H1 (cell line): ENCODE data around the gene DCP2. TPM values are rescaled to one million over a fixed set of nuclear protein-coding genes. Genes with fewer than 3 reads are reported as not detected.

Experiments
- CTCF ChIA-PET: fragments of 300-600 bp; sonication (Branson Sonifier 250); formaldehyde crosslinking; loops from one replicate; lab custom pipeline; 2021; ENCODE audit not compliant: partially characterized antibody; lab: Charles Lee
- POLR2A ChIA-PET: fragments of 300-600 bp; sonication (Branson Sonifier 250); formaldehyde crosslinking; loops from one replicate; lab custom pipeline; 2021; ENCODE audit warnings: inconsistent platforms; ENCODE audit not compliant: partially characterized antibody; lab: Charles Lee
- DNase-seq, 2 experiments: peaks; one replicate each; pipeline versions ENCODE4 v3.0.0 to v3.0.0-alpha.2; 2010 to 2022; ENCODE audit warnings: low spot score in 2 of 2, low read depth in 1 of 2, mixed read lengths in 1 of 2
- FAIRE-seq: peaks from 2 replicates; lab custom pipeline; 2011; peaks lifted over from hg19 to GRCh38; lab: Jason Lieb, UNC
- H2AFZ ChIP-seq: 2 replicates; pipeline ENCODE4 v1.8.1; 2012; ENCODE audit warnings: low read length, inconsistent platforms
- H2AK5ac ChIP-seq: 2 replicates; pipeline ENCODE4 v1.6.1; 2013; ENCODE audit warnings: low read depth, low read length
- H2BK120ac ChIP-seq: replicated peaks from 2 replicates; pipeline ENCODE3; 2013; ENCODE audit warnings: low read depth, low read length, inconsistent platforms
- H2BK12ac ChIP-seq: 2 replicates; pipeline ENCODE4 v1.6.1; 2013; ENCODE audit warnings: low read depth, low read length
- H2BK15ac ChIP-seq: 2 replicates; pipeline ENCODE4 v1.6.1; 2013; ENCODE audit warnings: low read length
- H2BK20ac ChIP-seq: 2 replicates; pipeline ENCODE4 v1.6.1; 2013; ENCODE audit warnings: low read length
- H2BK5ac ChIP-seq: 2 replicates; pipeline ENCODE4 v1.6.1; 2013; ENCODE audit warnings: low read depth, low read length
- H3K14ac ChIP-seq: 2 replicates; pipeline ENCODE4 v1.6.1; 2013; ENCODE audit warnings: inconsistent platforms; ENCODE audit not compliant: insufficient read length
- H3K18ac ChIP-seq: 2 replicates; pipeline ENCODE4 v1.6.1; 2013; ENCODE audit warnings: low read length; ENCODE audit errors: extremely low read depth
- H3K23ac ChIP-seq: 2 replicates; pipeline ENCODE4 v1.6.1; 2013; ENCODE audit warnings: inconsistent platforms; ENCODE audit not compliant: insufficient read length
- H3K23me2 ChIP-seq: 2 replicates; pipeline ENCODE4 v1.6.1; 2013; ENCODE audit warnings: low read depth, low read length
- H3K27ac ChIP-seq: 2 replicates; pipeline ENCODE4 v1.6.1; 2011; ENCODE audit warnings: low read depth, low read length, inconsistent platforms
- H3K27me3 ChIP-seq, 4 experiments: replicated peaks in 1 of 4; 1 replicate in 1 of 4; 2 replicates in 3 of 4; pipeline versions ENCODE4 v1.6.1 to v1.8.1; 2011 to 2013; ENCODE audit warnings: low read length in 3 of 4, mild to moderate bottlenecking in 3 of 4, inconsistent platforms in 2 of 4, mixed read lengths in 2 of 4, moderate library complexity in 1 of 4; ENCODE audit not compliant: control insufficient read depth in 3 of 4, insufficient read depth in 3 of 4; ENCODE audit errors: extremely low read depth in 1 of 4
- H3K36me3 ChIP-seq, 4 experiments: 2 replicates each; pipeline versions ENCODE4 v1.6.1 to v1.8.1; 2011 to 2013; ENCODE audit warnings: mild to moderate bottlenecking in 4 of 4, low read length in 3 of 4, moderate library complexity in 2 of 4, control low read depth in 1 of 4, inconsistent platforms in 1 of 4; ENCODE audit not compliant: insufficient read depth in 4 of 4, control insufficient read depth in 2 of 4
- H3K4ac ChIP-seq: replicated peaks from 2 replicates; pipeline ENCODE3; 2013; ENCODE audit warnings: low read length, low read depth, mixed read lengths, inconsistent platforms; ENCODE audit not compliant: insufficient read length
- H3K4me1 ChIP-seq, 4 experiments: replicated peaks in 1 of 4; 1 replicate in 1 of 4; 2 replicates in 3 of 4; pipeline versions ENCODE4 v1.6.1 to v1.8.1; 2011 to 2013; ENCODE audit warnings: low read length in 3 of 4, inconsistent platforms in 2 of 4, mixed read lengths in 1 of 4; ENCODE audit not compliant: insufficient read depth in 4 of 4, control insufficient read depth in 3 of 4
- H3K4me2 ChIP-seq, 2 experiments: 2 replicates each; pipeline versions ENCODE4 v1.6.1 to v1.8.1; 2011 to 2013; ENCODE audit warnings: low read depth in 2 of 2, low read length in 2 of 2, control low read depth in 1 of 2, inconsistent platforms in 1 of 2, mild to moderate bottlenecking in 1 of 2; ENCODE audit not compliant: insufficient read depth in 1 of 2
- H3K4me3 ChIP-seq, 4 experiments: fragments of 200-600, 300-600 bp in 1 of 4; sonication (generic), shearing (Covaris generic), sonication (Bioruptor Twin) in 1 of 4; 2 replicates each; pipeline versions ENCODE4 v1.5.1 to v1.8.1; 2011 to 2016; ENCODE audit warnings: low read length in 4 of 4, low read depth in 3 of 4, control low read depth in 2 of 4, inconsistent platforms in 2 of 4, mild to moderate bottlenecking in 2 of 4, mixed read lengths in 1 of 4, moderate library complexity in 1 of 4; ENCODE audit not compliant: insufficient read depth in 2 of 4; ENCODE audit errors: extremely low read depth in 1 of 4
- H3K56ac ChIP-seq: replicated peaks from 2 replicates; pipeline ENCODE3; 2013; ENCODE audit warnings: low read depth, mild to moderate bottlenecking, mixed read lengths, low read length, inconsistent platforms; ENCODE audit not compliant: insufficient read length
- H3K79me1 ChIP-seq: 2 replicates; pipeline ENCODE4 v1.6.1; 2013; ENCODE audit warnings: low read depth, low read length, control low read depth
- H3K79me2 ChIP-seq, 2 experiments: 2 replicates each; pipeline versions ENCODE4 v1.6.1 to v1.8.1; 2012 to 2013; ENCODE audit warnings: low read length in 2 of 2, mild to moderate bottlenecking in 2 of 2, inconsistent platforms in 1 of 2; ENCODE audit not compliant: insufficient read depth in 2 of 2, control insufficient read depth in 1 of 2
- H3K9ac ChIP-seq, 4 experiments: replicated peaks in 1 of 4; 1 replicate in 1 of 4; 2 replicates in 3 of 4; pipeline versions ENCODE4 v1.6.1 to v1.8.1; 2011 to 2013; ENCODE audit warnings: low read depth in 3 of 4, low read length in 3 of 4, control low read depth in 2 of 4, mild to moderate bottlenecking in 2 of 4, moderate library complexity in 2 of 4, inconsistent platforms in 1 of 4; ENCODE audit errors: extremely low read depth in 1 of 4
- H3K9me3 ChIP-seq, 2 experiments: 2 replicates each; pipeline versions ENCODE4 v1.6.1 to v1.8.1; 2012 to 2013; ENCODE audit warnings: mild to moderate bottlenecking in 2 of 2, moderate library complexity in 2 of 2, control low read depth in 1 of 2, inconsistent platforms in 1 of 2, low read depth in 1 of 2, low read length in 1 of 2, mixed read lengths in 1 of 2; ENCODE audit not compliant: insufficient read depth in 2 of 2
- H4K20me1 ChIP-seq, 2 experiments: replicated peaks in 1 of 2; 2 replicates each; pipeline versions ENCODE3 to v1.8.1; 2011 to 2013; ENCODE audit warnings: inconsistent platforms in 2 of 2, low read length in 2 of 2, mild to moderate bottlenecking in 1 of 2; ENCODE audit not compliant: insufficient read depth in 2 of 2, control insufficient read depth in 1 of 2
- H4K5ac ChIP-seq: 2 replicates; pipeline ENCODE4 v1.6.1; 2013; ENCODE audit warnings: low read length, low read depth, mixed read lengths, inconsistent platforms; ENCODE audit not compliant: insufficient read length
- H4K8ac ChIP-seq: 2 replicates; pipeline ENCODE4 v1.8.0; 2013; ENCODE audit warnings: mild to moderate bottlenecking, moderate library complexity, low read length, inconsistent platforms; ENCODE audit not compliant: insufficient read depth; ENCODE audit errors: extremely low read depth
- H4K91ac ChIP-seq: replicated peaks from 2 replicates; pipeline ENCODE3; 2013; ENCODE audit warnings: low read length, mixed read lengths, inconsistent platforms; ENCODE audit not compliant: insufficient read length
- CTCF ChIP-seq, 3 experiments: IDR thresholded peaks; 1 replicate in 2 of 3; 2 replicates in 1 of 3; pipeline versions ENCODE4 v1.5.1 to v1.6.1; 2011; ENCODE audit warnings: low read length in 3 of 3, mild to moderate bottlenecking in 3 of 3, inconsistent platforms in 2 of 3, low read depth in 1 of 3, moderate library complexity in 1 of 3; ENCODE audit not compliant: insufficient read depth in 1 of 3; ENCODE audit errors: control extremely low read depth in 1 of 3
- WGBS, 2 experiments: shearing (Covaris generic) in 1 of 2; methylation state at CpG; one replicate each; pipeline versions ENCODE4 v1.1.6 to v1.1.7; 2013 to 2015; ENCODE audit warnings: low lambda C conversion rate in 2 of 2, mixed read lengths in 2 of 2, inconsistent platforms in 1 of 2, low coverage in 1 of 2, missing lambda C conversion rate in 1 of 2; ENCODE audit not compliant: insufficient replicate concordance in 2 of 2, insufficient coverage in 1 of 2, insufficient read length in 1 of 2; ENCODE audit errors: extremely low coverage in 1 of 2, missing lambda C conversion rate in 1 of 2; 5-methylcytosine and 5-hydroxymethylcytosine counted together
- polyA plus RNA-seq, 7 experiments: library from polyadenylated mRNA; depleted of rRNA in 3 of 7; stranded (reverse) in 5 of 7; unstranded in 2 of 7; fragments of >200 nt in 5 of 7; fragments of 200-250 nt in 2 of 7; gene quantifications; 1 replicate in 5 of 7; 2 replicates in 1 of 7; 4 replicates in 1 of 7; pipeline versions ENCODE4 v1.2.1 to v1.2.3, GENCODE V29; 2011 to 2013; ENCODE audit warnings: missing spikeins in 2 of 7, mixed read lengths in 2 of 7
- total RNA-seq: library from RNA; stranded (reverse); fragmentation: NEBNext Ultra II Directional; extraction: Animal tissue kit (Norgen Biotek cat#: 25700); gene quantifications from 2 replicates; pipeline ENCODE4 v1.2.1, GENCODE V29; 2021

Gene DCP2
- total and polyA plus RNA-seq, 2 of the 8 experiments (the other 6 are each of a cell fraction or from before 2014, with no cell fraction given) = 14.4 to 162 TPM

- Histone ChIP-seq H3K79me2 (no peaks in the 10 kb centered on the region), H3K9me3 (no peaks in the 10 kb centered on the region), H2BK120ac (no peak overlapping the region), H2AFZ (no peak overlapping the region), H3K23me2 (no peaks in the 10 kb centered on the region), H4K5ac (no peak overlapping the region), H4K91ac (no peak overlapping the region), H2AK5ac (no peak overlapping the region), H2BK15ac (no peak overlapping the region), H3K4me3 (no peak overlapping the region), H3K4me1 (peaks cover 0 to 9% (median 1%) of the 10 kb centered on the region in 4 experiments; a peak in 2 of 7 replicates), H4K8ac (no peak overlapping the region), H3K27ac (no peak overlapping the region), H3K36me3 (peaks cover 0 to 8% (median 3%) of the 10 kb centered on the region in 4 experiments; a peak in 2 of 8 replicates), H3K18ac (no peak overlapping the region), H2BK12ac (no peak overlapping the region), H3K79me1 (no peaks in the 10 kb centered on the region), H2BK20ac (no peak overlapping the region), H3K23ac (no peak overlapping the region), H3K27me3 (no peaks in the 10 kb centered on the region), H3K4ac (no peak overlapping the region), H3K56ac (no peak overlapping the region), H4K20me1 (no peaks in the 10 kb centered on the region), H3K4me2 (no peak overlapping the region), H3K14ac (no peak overlapping the region), H2BK5ac (no peak overlapping the region), H3K9ac (no peak overlapping the region)
- FAIRE-seq (no peak), DNase-seq (no peak)
- ChIA-PET CTCF (interaction anchor here (1.0 to 3.8 kb wide), 3 partner anchors 9 to 69 kb away, joined by 3 to 13 read pairs (median 5); no protein-coding TSS in a partner anchor), POLR2A (no interaction called here)
- 88% methylated on average over 2 of the region's 2 CpGs; no CpG with 5 or more reads in 1 of the 2 experiments for WGBS, 2 experiments
- no peak for TF ChIP-seq CTCF (IDR thresholded peaks at IDR 0.05; ENCODE audit: control extremely low read depth in 1 of 3, insufficient read depth in 1 of 3, low read depth in 1 of 3, low read length in 3 of 3)
Observed at GRCh38 chr5:113065626-113066025, 89.0 kb downstream of the DCP2 start.
